ENCODE results near the gene FXN. TPM values are rescaled to one million over a fixed set of nuclear protein-coding genes. Genes with fewer than 3 reads are reported as not detected.

FXN gene
- total RNA-seq, 1 experiment from 2014 or later = 12.0 TPM

DNA sequence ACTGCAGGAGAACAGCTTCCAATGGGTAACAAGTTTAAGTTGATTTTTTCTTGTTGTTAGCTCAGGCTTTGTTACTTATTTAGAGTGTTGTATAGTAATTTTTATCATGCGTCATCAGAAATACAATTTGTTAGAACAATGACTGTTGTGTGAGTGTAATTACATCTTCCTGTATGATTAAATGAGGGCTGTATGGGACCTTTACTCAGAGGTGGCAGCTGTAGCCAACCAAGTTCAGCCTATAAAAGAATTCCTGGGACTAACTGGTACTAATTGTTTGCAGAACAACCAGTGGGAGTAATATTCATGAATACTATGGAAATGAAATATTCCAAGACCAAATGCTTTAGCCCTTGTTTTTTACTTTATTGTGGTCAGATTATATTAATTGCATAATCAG is 107.7 kb downstream of the FXN start:
- CTCF ChIA-PET = no interaction called here
- Histone ChIP-seq H2AFZ (no peak overlapping the region), H3K9me2 (ENCODE audit: insufficient read depth) (no peaks in the 10 kb centered on the region), H3K36me3 (ENCODE audit: low read depth) (no peaks in the 10 kb centered on the region), H3F3A (ENCODE audit: insufficient read depth, low read depth) (no peaks in the 10 kb centered on the region), H3K4me3 (no peak overlapping the region), H3K27me3 (ENCODE audit: insufficient read depth, low read depth) (no peaks in the 10 kb centered on the region), H3K9me3 (ENCODE audit: insufficient read depth, low read depth) (no peaks in the 10 kb centered on the region), H3K4me2 (no peak overlapping the region), H4K20me1 (ENCODE audit: insufficient read depth) (0 out of 2 replicates have a peak, but pooled peaks cover 3% of the 10 kb centered on the region), H3K27ac (no peak overlapping the region), H3K4me1 (replicated peaks; ENCODE audit: insufficient read depth) (no peaks in the 10 kb centered on the region), H3K79me2 (ENCODE audit: low read depth) (peaks cover 83% of the 10 kb centered on the region)
- intact Hi-C loops (cut with micrococcal nuclease; ENCODE audit: unreplicated experiment) = no loop called here
- no peak for TF ChIP-seq EZH2 (IDR thresholded peaks at IDR 0.05; ENCODE audit: low read depth)
- TF ChIP-seq, protein P1, sequence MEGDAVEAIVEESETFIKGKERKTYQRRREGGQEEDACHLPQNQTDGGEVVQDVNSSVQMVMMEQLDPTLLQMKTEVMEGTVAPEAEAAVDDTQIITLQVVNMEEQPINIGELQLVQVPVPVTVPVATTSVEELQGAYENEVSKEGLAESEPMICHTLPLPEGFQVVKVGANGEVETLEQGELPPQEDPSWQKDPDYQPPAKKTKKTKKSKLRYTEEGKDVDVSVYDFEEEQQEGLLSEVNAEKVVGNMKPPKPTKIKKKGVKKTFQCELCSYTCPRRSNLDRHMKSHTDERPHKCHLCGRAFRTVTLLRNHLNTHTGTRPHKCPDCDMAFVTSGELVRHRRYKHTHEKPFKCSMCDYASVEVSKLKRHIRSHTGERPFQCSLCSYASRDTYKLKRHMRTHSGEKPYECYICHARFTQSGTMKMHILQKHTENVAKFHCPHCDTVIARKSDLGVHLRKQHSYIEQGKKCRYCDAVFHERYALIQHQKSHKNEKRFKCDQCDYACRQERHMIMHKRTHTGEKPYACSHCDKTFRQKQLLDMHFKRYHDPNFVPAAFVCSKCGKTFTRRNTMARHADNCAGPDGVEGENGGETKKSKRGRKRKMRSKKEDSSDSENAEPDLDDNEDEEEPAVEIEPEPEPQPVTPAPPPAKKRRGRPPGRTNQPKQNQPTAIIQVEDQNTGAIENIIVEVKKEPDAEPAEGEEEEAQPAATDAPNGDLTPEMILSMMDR (conservative IDR thresholded peaks at IDR 0.05) = no peak
- POLR2A ChIA-PET (ENCODE audit: unreplicated experiment) = interaction anchor here (0.6 kb wide), 1 partner anchor 37 kb away, joined by 3 read pairs; no protein-coding TSS in a partner anchor
- no TSS peak for BruUV-seq (replicated peaks)
- DNase-seq = no peak

DNA sequence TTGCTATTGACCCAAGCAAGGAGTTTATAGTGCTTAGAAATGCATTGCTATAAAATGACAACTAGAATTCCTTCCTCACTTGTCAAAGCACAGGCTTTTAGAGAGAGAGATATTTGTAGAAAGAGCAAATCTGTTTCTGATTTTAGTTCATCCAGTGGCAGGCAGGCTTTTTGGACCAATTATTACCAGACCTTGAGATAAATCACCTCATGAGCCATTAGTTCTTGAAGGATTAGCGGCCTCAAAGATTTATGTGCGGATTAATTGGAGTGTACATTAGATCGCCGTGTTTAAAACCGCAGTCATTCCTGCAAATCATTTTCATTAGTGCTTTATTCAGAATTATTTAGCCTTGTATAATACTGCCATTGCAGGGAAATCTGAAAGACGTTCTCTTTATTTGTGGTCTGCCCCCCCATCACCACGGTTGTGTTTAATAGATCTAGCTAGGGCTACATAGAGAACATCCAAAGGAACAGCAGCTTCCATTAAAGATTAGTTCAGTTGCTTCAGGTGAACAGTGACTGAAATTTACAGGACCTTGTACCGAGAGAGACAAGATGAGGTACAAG is 109.7 kb downstream of the FXN start:
- no peaks in the 10 kb centered on the region for H3F3A ChIP-seq (ENCODE audit: insufficient read depth, low read depth)
- no peaks in the 10 kb centered on the region for H3K4me1 ChIP-seq (replicated peaks; ENCODE audit: insufficient read depth)
- CTCF ChIA-PET = interaction anchor here (0.6 kb wide), 2 partner anchors 12 to 34 kb away, joined by 4 to 14 read pairs; no protein-coding TSS in a partner anchor
- 0 out of 2 replicates have a peak, but pooled peaks cover 3% of the 10 kb centered on the region for H4K20me1 ChIP-seq (ENCODE audit: insufficient read depth)
- H2AFZ ChIP-seq = no peak overlapping the region
- no peak overlapping the region for H3K27ac ChIP-seq
- POLR2A ChIA-PET (ENCODE audit: unreplicated experiment) = no interaction called here
- DNase-seq = no peak
- no peaks in the 10 kb centered on the region for H3K27me3 ChIP-seq (ENCODE audit: insufficient read depth, low read depth)
- no peak overlapping the region for H3K4me3 ChIP-seq
- TF ChIP-seq, protein P1 (conservative IDR thresholded peaks at IDR 0.05) = no peak
- TF ChIP-seq EZH2 (IDR thresholded peaks at IDR 0.05; ENCODE audit: low read depth) = no peak
- BruUV-seq (replicated peaks) = no TSS peak
- no peaks in the 10 kb centered on the region for H3K9me2 ChIP-seq (ENCODE audit: insufficient read depth)
- intact Hi-C loops (cut with micrococcal nuclease; ENCODE audit: unreplicated experiment) = no loop called here
- no peaks in the 10 kb centered on the region for H3K9me3 ChIP-seq (ENCODE audit: insufficient read depth, low read depth)
- H3K4me2 ChIP-seq = no peak overlapping the region
- no peaks in the 10 kb centered on the region for H3K36me3 ChIP-seq (ENCODE audit: low read depth)
- peaks cover 68% of the 10 kb centered on the region for H3K79me2 ChIP-seq (ENCODE audit: low read depth)

DNA sequence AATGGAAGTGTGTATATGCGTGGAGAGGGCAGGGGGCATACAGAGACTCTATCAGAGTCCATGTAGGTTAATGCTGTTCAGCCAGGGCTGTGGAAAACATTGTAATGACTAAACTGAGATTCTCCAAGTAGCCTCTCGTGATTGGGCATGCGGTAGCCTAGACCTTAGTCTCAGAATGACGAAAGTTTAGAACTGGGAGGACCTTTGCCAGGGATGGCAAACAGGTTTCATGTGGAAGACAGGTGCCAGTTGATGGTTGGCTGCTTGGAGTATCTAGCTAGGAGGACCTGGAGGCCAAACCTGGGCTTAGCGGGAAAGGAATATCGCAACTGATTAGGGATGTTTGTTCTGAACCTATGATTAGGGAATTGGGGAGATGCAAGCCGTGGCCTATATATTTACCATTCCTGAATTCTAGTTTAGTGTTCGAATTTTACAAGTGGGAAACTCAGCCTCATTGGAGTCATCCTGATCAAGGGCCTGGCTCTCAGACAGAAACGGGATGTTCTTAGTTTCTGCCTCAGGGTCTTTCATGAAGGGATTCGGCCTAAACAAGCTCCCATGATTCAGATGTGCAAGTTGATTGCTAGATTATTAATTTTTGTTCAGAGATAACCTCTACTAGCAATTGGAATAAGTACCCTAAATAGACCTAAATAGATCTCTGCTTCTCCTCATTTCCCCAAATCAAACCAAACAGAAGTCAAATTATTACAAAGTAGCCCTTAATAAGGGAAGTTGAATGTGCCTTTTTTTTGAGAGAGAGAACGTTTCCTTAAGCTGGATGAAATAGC is 111.7 kb downstream of the FXN start:
- peaks cover 1% of the 10 kb centered on the region; the same call in 1 of the 2 replicates for H4K20me1 ChIP-seq (ENCODE audit: insufficient read depth)
- intact Hi-C loops (cut with micrococcal nuclease; ENCODE audit: unreplicated experiment) = no loop called here
- no peaks in the 10 kb centered on the region for H3K9me3 ChIP-seq (ENCODE audit: insufficient read depth, low read depth)
- H2AFZ ChIP-seq = no peak overlapping the region
- BruUV-seq (replicated peaks) = no TSS peak
- no peaks in the 10 kb centered on the region for H3K9me2 ChIP-seq (ENCODE audit: insufficient read depth)
- no peak for DNase-seq
- TF ChIP-seq EZH2 (IDR thresholded peaks at IDR 0.05; ENCODE audit: low read depth) = no peak
- TF ChIP-seq, protein P1 (conservative IDR thresholded peaks at IDR 0.05) = no peak
- ChIA-PET POLR2A (ENCODE audit: unreplicated experiment) (no interaction called here), CTCF (no interaction called here)
- H3K27ac ChIP-seq = no peak overlapping the region
- H3K4me2 ChIP-seq = no peak overlapping the region
- no peaks in the 10 kb centered on the region for H3F3A ChIP-seq (ENCODE audit: insufficient read depth, low read depth)
- H3K4me1 ChIP-seq (replicated peaks; ENCODE audit: insufficient read depth) = no peaks in the 10 kb centered on the region
- no peak overlapping the region for H3K4me3 ChIP-seq
- no peaks in the 10 kb centered on the region for H3K27me3 ChIP-seq (ENCODE audit: insufficient read depth, low read depth)
- H3K79me2 ChIP-seq (ENCODE audit: low read depth) = peaks cover 62% of the 10 kb centered on the region
- H3K36me3 ChIP-seq (ENCODE audit: low read depth) = peaks cover 6% of the 10 kb centered on the region; the same call in 1 of the 2 replicates

Measured in PC-9 (cell line).